ENCODE results near the gene CPNE1.

CPNE1 gene

DNA sequence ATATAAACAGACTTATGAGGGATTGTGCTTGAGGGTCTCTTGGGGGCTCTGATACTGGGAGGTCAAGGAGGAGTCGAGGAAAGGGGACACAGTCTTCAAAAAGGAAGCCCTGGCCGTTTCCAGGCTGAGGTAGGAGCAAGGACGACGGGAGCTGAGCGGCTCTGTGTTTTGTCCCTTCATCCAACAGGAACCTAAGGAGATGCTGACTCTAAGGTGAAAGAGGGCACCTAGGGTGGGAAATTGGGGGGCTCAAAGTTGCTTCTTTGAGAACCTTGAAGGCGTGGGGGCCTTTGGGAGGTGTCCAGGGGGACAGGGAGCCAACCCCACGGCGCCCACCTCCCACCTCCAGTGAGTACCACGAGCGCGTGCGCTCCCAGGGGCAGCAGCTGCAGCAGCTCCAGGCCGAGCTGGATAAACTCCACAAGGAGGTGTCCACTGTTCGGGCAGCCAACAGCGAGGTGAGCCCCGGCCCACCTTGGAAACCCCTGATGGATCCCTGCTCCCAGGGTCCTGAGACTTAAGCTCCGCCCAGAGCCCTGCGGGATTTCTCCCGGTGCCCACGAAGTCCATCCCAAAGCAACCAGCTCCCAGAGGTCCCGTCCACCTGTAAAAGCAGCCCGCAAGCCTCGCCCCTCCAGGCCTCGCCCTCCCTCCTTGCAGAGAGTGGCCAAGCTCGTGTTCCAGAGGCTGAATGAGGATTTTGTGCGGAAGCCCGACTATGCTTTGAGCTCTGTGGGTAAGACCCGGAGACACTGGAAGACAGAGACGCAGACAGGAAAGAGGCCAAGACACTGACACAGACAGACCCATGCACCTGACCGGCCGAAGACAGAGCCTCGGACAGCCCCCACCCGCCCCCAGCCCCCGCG is 46.2 kb downstream of the CPNE1 start:
- DNase-seq = no peak

DNA sequence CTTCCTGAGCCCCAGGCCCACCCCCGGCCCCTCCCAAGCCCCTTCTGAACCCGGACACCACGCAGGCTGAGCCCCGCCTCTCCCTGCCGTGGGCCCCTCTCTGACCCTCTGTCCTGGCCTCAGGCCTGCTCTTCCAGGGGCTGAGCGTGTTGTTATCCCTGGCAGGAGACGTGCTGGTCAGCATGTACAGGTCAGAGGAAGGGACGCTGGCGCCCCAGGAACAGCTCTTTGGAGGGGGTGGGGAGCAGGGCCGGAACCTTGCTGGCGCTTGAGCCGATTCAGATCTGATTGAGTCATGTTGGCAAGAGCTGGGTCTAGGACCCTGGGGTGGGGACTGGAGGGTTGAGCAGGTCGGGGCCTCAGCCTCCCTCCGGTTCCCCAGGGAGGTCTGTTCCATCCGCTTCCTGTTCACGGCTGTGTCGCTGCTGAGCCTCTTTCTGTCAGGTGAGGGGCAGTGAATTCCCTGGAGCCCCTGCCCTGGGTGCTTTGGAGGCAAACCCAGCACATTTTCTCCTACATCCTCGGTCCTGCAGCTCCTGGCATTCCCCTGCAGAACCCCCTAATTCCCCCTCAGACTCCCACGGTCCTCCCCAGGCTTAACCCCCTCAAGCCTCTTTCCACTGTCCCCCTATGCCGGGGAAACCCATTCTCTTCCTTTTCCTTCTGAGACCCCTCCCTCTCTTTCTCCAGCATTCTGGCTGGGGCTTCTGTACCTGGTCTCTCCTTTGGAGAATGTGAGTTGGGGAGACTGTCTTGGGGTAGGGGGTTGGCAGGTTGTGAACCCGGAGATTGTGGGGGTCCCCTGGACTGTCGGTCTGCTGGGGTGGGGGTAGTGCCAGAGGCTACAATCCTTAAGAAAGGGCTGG is 47.1 kb downstream of the CPNE1 start:
- DNase-seq = peak; percentile 11 to 33

DNA sequence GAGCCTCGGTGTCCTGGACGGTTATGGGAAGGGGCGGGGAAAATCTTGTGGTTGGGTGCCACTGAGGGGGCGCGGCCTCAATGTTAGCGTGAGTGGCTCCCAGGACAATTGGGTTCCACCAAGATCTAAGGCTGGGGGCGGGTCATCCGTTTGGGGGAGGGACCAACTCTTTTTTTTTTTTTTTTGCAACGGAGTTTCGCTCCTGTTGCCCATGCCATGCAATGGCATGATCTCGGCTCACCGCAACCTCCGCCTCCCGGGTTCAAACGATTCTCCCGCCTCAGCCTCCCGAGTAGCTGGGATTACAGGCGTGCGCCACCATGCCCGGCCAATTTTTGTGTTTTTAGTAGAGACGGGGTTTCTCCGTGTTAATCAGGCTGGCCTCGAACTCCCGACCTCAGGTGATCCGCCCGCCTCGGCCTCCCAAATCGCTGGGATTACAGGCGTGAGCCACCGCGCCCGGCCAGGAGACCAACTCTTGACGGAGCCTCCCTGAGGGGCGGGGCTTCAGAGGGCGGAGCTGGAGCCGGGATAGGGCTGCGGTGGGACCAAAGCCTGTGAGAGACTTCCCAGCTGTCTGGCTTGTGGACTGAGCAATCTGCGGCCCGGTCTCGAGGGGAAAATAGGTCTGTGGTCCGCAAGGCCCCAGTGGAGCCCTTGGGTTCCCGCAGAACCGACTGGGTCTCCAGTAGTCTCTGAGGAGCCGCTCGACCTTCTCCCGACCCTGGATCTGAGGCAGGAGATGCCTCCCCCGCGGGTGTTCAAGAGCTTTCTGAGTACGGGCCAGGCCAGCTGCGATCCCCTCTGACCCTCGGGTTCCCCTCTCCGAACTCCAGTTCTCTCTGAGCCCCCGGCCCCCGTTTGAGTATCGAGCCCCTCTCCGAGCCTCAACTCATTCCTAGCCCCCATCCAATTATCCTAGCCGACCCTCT is 48.0 kb downstream of the CPNE1 start:
- peak; percentile 44 to 80 for DNase-seq

DNA sequence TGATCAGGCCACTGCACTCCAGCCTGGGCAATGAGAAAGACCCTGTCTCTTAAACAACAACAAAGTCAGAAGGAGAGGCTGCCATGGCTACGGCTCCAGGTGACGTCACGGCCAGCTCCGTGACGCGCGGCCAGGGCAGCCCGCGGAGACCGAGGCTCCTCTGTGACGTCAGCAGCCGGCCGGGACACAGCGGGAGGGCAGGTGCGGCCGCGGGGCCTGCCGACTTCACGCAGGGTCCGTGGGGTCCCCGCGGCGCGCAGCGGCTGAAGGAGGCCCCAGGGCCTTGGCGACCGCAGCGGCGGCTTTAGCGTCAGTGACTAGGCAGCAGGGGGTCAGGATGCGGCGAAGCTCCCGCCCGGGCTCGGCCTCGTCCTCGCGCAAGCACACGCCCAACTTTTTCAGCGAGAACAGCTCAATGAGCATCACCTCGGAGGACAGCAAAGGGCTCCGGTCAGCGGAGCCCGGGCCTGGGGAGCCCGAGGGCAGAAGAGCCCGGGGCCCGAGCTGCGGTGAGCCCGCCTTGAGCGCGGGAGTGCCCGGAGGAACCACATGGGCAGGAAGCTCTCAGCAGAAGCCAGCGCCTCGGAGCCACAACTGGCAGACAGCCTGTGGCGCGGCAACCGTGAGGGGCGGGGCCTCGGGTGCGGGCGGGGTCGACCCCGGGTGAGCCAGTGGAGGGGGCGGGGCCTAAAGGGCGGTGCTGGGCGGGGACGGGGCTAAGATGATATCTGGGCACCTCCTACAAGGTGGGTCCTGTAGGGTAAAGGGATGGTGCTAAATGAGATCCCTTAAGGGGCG is 48.8 kb downstream of the CPNE1 start, which contains the start of gene SPAG4:
SPAG4 (plus strand) TSS at position 163 of the 798 bp plus-strand sequence; CDS start at position 338, 175 bp downstream.
- peak; percentile 98 to 100 for DNase-seq

DNA sequence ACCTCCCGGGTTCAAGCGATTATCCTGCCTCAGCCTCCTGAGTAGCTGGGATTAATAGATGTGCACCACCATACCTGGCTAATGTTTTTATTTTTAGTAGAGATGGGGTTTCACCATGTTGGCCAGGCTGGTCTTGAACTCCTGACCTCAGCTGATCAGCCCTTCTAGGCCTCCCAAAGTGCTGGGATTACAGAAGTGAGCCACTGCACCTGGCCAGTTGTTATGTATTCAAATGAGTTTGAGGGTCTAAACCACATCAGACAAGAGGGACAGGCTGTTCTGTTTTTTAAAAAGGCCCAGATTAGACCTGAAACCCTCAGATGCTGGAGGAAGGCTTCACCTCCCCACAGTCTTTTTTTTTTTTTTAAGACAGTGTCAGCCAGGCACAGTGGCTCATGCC is 53.2 kb downstream of the CPNE1 start:
- DNase-seq = no peak

DNA sequence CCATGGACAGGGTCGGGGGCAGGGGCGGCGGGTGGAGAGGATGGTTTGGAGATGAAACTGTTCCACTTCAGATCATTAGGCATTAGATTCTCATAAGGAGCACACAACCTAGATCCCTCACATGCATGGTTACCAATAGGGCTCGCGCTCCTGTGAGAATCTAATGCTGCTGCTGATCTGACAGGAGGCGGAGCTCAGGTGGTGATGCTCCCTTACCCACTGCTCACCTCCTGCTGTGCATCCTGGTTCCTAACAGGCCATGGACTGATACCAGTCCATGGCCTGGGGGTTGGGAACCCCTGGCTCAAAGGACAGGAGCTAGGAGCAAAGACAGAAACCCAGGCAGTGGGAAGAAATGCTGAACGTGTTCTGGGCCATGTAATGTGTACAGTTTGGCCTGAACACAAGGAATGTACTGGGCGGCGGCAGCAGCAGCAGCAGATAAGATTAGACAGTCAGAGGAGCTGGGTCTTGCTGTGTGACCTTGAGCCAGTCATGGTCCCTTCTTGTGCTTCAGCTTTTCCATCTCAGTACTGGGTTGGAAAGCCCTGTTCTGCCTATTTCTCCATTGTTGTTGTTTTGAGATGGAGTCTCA is 53.8 kb downstream of the CPNE1 start:
- DNase-seq = no peak

DNA sequence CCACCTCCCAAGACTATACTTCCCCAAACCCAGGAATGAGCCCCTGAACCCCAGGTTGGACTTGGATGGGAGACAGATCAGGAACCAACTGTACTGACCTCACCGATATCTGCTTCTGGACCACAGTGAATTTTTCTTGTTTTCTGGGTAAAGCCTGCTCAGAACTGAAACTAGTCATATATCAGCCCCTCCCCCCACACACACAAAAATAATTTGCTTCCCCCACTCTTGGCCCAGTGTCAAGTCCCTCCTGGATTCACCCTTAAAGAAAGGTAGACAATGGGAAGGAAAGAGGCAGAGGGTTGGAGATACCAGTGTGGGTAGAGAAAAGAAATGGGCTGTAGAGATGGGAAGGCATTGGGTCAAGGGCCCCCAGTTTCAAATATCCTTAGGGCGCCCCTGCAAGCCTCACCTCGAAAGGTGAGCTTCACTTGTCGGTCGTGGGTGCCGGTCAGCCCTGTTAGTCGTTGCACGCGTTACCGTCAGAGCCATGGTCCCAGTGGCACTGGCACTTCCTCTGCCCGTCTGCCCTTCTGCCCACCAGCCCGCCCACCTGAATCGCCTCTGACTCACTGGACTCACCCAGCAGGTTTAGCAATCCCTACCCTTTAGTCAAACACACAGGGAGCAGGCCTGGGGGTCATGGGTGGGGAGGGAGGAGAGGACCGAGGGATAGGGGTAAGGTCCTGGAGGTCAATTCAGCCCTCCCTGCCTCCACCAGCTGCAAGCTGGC is 57.5 kb downstream of the CPNE1 start:
- no peak for DNase-seq

DNA sequence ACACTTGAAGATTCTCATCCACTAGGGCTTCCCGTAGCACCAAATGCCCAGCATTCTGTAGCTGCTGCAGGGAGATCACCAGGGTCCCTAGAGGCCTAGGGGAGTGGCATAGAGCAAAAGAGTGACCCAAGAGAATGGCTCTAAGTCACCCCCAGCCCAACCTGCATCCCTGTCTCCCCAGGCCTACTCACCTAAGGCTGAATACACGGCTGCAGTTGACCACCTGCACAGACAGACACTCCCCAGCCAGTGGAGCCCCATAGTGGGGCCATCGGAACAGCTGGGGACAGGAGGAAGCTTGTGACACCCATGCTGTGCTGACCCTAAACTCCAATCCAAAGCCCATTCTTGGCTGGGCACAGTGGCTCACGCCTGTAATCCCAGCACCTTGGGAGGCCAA is 58.6 kb downstream of the CPNE1 start:
- DNase-seq = no peak

DNA sequence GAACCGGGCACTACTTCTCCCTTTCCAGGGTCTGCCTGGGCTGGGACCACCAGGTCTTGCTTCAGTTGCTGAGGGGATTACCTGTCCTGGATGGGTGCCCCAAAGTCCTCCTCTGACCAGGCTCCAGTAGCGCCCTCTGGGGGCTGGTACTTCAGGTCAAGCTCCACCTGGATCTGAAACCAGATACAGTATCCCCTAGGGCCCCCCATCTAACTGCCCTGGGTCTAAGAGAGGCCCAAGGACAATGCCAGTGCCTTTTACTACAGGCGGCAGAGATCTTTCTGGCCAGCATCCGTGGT is 60.3 kb downstream of the CPNE1 start:
- no peak for DNase-seq

DNA sequence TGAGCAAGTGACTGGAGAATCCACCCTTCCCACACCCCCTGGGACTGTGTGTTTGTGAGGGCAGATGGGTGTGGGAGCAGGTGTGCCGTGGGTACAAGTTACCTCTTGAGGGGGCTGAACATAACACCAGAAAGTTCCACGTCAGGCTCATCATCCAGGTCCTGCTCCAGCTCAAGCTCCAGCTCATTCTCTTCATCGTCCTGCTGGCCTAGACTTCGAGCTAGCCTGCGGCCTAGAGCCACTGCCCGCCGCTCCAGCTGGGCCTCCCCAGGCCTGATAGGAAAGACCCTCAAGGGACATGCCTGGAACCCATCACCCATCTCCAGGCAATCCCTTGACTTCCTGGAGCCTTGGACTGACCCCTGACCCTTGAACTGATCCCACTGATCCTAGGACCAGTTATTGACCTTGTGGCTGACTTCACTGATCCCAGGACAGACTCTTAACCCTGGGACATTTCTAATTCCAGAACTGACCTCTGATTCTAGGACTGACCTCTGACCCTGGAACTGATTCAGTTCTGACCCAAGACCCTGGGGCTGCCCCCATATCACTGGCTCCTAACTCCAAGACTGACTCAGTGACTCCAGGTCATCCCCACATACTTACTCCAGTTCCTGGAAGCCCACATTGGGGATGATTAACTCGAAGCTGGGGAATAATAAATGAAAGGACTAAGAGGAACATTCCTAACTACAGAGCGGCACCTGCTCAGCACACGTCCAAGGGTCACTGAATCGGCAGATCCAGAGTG is 60.8 kb downstream of the CPNE1 start:
- no peak for DNase-seq

DNA sequence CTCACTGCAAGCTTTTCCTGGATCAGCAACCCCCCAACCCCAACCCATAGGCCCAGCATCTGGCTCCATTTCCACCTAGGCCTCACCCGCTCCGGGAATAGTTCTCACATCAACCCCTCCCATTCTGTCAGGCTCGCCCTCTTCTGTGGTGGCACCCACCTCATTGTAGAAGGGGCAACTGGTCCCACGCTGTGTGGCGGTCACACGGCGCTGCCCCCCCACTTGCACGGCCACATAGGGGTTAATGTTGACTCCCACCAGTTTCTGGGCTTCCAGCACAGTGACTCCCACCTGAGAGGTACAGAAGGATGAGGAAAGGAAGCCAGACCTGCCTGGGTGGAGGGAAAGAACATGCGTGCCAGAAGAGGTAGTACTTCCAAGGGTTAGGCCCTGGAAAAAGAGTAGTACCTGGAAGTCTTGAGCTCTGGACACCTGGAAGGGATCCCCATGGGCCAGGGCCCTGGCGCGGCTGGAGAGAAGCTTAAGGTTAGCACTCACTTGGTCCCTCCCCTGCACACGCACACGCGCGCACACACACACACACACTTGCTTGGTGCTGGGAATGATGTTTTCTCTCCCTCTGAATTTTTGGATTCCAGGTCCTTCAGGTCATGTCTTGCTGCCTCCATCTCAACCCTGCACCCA is 61.7 kb downstream of the CPNE1 start:
- DNase-seq = no peak

DNA sequence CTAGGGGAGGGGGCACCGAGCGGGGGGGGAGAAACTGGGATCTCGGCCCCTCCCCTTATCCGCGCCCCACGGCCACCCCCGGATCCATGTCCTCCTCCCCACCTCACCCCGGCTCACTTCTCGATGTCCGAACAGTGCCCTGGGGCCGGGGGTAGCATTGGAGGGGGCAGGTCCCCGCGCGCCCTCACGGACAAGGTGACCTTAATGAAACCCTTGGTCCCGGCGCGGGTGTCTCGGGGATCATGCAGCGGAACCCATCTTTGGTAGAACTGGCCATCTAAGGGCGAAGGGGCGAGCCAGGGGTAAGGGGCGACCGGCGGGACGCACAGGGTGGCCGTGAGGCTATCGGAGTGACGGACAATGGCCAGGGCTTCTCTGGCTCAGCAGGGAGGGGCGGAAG is 62.7 kb downstream of the CPNE1 start:
- no peak for DNase-seq

DNA sequence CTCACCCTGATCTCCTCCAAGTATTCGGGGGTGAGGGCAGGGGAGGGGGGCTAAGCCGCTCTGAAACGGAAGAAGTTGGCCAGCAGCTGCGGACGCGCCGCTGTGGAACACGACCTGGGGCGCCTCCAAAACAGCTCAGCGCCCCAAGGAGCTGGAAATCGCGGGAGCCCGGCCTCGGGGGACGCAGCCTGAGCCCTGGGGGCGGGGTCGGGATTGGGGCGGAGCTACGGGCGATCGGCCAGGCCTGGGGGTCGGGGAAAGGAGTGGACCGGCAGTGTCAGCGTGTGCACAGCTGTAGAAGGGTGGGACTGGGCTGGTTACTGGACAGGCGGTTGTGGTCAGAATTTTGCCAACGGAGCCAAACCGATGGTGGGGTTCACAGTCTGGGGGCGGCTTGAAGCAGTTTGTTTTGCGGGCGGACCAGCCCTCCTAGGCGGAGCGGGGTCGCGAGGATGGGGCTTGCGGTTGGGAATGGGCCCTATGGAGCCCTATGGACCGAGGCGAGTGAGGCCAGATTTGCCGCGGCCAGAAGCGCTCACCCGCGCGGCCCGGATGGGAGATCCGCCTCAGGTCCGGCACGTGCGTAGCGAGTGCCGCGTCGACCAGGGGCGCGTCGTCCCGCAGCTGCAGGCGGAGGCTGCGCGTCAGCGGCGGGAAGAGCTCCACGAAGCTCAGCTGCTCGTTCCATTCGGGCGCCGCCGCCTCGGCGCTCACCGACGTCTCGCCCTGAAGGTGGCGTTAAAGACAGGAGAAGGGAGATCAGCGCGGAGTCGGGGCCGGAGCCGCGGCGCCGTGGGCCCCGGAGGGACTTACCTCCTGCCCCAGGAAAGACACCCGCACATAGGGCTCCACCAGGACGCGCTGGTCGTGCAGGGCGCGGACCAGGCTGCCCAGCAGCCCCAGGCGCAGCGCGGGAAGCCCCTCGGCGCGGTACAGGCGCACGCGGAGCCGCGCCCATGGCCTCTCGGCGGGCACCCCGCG is 63.4 kb downstream of the CPNE1 start:
- DNase-seq = peak in 1 of 2 experiments; percentile 10

DNA sequence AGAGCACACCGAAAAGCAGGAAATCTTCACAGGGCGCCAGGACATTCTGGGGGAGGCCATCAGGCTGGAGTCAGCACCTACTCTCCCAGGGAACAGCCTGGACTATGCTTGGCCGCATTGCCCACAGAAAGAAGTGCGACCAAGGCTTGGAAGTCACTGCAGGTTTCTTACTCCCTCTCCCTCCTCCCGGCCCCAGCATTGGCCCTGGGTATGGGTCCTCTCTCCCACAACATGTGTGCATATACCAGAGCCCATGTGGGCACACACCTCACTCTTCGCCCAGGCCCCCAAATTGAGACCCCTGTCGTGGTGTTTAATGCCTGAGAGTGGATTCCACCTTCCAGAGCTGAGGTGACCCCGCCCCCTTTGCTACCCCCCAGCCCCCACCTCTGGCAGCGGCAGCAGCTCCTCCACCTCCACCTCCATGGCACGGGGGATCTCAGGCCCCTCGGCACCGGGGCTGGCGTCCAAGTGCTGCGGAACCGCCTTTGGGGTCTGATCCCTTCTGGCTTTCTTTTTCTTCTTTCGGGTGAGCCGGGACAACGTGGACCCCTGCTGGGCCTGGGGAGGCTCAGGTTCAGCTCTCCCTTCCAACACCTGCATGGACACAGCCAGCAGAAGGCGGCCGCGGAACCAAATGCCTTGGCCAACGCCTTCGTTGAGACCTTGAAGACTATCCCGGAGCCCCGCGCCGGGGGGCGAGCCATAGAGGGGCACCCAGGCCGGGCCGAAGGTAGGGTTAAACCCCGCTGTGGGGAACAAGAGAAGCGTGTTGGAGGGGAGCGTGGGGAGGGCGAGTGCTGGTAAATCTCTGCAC is 64.3 kb downstream of the CPNE1 start:
- DNase-seq = no peak

DNA sequence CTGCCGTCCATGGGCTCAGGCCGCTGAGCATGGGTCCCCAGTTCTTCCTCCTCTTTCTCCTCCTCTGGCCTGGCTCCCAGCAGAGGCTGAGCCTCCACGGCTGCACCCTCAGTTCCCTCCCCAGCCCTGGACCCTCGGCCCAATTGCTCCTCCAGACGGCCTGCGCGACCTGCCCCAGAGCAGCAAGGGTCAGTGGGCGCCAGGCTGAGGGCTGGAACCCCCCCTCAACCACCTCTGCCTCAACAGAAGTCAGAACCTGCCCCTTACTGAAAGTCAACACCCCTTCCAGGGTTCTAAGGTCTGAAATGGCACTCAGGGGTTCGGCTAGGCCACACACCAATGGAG is 65.0 kb downstream of the CPNE1 start:
- DNase-seq = no peak

DNA sequence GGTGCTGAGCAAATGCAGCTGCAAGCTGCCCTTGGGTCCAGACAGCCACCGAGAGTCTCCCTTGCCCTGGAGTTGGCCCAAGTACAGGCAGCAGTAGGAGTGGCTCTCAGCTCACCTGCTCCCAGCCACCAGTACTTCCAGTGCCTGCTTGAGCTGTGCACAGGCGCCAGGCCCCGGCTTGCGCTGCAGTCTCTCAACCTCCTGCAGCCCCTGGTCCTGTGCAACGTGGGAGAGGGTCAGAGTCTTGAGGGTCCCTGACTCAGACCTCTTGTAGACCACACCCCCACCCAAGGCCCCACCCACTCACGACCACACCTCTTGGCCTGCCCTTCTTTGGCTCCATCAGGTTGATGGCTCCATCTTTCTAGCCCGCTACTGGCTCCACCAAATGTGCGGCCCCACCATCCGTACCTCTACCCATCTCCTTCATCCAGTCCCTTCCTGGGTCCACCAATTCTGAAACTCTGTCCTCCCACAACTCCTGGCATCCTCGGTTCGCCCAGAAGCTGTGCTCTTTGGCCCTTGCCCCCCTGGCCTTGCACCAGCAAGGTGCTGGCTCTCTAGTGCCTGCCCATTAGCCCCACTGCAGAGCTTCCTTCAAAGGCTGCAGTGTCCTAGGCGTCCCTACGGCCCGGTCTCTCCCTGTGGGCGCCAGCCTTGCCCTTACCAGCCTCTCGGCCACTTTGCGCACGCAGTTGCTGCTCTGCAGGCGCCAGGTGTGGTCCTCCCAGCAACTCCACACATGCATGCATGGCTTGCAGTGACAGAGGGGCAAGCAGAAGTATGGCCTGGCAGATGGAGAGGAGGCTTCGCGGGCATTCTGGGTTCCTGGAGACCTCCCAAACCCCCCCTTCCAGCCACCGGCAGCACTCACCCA is 65.6 kb downstream of the CPNE1 start:
- DNase-seq = no peak

DNA sequence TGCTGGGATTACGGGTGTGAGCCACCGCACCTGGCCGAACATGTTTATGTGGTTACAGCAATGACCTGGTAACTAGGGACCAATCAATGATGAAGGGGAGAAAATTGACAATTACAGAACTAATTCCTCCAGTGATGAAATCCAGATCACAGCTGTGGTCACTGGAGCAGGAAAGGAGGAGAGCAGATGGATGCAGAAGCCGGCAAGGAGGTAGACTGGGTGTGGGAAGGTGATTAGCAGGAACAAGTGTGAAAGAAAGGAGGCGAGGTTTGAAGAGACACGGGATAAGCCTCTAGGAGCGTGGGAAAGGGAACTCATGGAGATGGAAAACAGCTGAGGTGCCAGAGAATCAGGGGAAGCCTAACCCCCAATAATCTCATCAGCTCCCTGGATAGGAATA is 66.2 kb downstream of the CPNE1 start:
- no peak for DNase-seq
